Stimulated activated CD4-positive, alpha-beta T cell treated with anti-CD3 and anti-CD28 coated beads, Interleukin-2, amount 100 ng/mL, for 24 hours (primary cell): ENCODE measurements around the gene VIPR2.
"Not testable (repeated sequence)": the region's sequence is repeated elsewhere in the genome, so short reads cannot be mapped to it uniquely, and the experiment has no call there.

Experiments
- DNase-seq, 2 donors: peaks; one replicate each; pipeline ENCODE4 v3.0.0-alpha.2; 2020

Gene VIPR2, protein sequence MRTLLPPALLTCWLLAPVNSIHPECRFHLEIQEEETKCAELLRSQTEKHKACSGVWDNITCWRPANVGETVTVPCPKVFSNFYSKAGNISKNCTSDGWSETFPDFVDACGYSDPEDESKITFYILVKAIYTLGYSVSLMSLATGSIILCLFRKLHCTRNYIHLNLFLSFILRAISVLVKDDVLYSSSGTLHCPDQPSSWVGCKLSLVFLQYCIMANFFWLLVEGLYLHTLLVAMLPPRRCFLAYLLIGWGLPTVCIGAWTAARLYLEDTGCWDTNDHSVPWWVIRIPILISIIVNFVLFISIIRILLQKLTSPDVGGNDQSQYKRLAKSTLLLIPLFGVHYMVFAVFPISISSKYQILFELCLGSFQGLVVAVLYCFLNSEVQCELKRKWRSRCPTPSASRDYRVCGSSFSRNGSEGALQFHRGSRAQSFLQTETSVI

DNA sequence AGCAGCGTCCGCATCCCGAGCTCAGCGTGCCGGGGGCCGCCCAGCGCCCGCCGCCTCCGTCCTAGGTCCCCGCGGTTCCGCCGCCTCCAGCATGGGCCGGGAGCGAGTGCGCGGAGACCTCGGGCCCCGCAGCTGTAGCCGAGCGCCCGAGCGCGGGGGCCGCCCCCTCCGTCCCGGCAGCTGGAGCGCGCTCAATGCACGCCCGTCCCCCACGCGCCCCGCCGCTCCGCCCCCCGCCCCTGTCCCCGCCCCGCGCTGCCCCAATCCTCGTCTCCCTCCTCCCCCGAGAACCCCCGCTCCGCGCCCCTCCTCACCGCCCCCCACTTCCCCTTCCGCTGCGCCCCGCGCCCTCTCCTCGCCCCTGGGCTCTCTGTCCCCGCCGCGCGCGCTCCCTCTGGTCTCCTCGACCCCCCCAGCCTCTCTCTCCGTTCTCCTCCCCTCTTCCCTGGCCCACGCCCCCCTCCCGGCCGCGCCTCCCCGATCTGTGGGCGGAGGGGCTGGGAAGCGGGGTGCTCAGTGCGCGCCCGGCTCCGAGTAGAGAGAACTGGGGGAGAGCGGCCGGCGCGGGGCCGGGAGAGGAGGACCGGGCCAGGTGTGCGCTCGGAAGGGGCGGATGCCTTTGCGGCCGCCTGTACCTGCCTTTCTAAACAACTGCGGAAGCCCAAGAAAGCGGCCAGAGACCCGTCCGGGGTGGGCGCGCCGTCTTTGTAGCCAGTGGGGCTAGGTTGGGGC, at the start of gene VIPR2:
TSS of gene VIPR2 (minus strand) at position 110 of the 732 bp plus-strand sequence. CDS start at position 14, 96 bp downstream.
- DNase-seq: peak in 1 of 2 donors; percentile 39

DNA sequence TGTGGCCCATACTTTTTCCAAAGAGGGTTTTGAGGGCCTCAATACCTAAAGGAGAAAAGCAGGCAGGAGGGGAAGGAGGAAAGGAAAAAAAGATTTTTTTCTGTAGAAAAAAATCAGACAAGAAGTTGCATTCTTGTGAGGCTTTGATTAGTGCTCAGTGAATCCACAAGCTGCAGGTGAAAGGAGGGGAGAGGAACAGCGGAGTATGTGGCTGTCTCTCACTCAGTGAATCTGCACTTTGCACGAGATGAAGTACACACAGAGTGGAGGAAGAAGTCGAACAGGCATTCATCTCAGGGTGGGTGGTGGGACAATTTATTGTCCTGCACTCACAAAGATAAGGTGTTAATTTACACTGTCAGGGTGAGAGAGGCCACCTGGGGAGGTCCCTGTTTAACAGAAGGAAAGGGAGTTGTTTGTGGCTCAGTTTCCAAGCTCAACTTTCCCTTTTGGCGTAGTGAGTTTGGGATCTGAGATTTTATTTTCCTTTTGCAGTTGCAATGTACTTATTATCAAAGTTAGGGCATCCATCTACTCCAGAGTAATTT, 49.0 kb upstream of the VIPR2 start:
- DNase-seq: no peak

DNA sequence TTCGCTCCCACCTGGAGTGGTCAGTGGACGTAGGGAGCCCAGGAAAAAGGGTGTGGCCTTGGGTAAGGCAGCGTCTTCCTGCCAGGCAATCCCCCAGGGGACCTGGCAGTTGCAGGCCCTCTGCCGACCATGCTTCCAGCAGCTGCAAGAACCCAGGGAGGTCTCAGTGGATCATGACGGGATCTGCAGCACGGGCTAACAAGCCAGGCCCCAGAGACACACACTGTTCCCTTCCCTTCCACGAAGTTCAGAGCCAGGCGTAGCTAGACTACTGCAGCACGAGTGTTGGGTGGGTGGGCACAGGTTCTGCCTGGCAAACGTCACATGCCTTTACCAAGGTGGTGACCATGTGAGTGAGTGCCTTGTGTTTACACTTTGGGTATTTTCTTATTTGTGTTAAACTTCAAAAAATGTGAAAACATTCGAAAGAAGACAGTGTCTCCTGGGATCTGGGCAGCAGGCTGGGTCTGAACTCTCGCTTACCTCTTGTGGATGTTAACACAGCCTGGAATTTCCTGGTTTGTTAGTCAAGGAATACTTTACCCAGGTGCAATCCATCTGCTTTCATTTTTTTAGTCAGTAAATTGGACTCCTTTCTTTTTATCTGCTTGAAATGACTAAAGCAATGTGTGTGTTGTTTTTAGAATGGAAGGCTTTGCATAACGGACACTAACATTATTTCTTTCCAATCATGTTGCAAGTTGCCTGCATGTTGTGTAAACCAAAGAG, 48.2 kb upstream of the VIPR2 start:
- DNase-seq: no peak

DNA sequence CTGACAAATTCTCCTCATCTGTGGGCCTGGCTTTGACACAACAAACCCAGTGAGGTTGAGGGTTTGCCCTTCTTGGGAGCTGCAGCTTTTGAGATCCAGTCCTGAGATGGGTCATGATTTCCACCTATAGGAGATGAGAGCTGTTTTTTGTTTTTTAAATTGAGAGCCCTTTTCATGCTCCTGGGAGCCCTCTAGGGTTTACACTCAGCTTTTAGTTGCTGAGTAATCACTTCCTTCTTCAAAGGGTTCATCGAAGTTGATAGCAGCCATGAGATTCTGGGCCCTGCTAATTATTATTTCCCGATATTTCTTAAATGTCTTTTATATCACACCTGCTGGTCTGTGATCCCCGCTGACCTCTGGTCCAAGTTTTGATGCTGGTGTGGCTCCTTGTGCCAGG, 47.3 kb upstream of the VIPR2 start:
- no peak for DNase-seq

DNA sequence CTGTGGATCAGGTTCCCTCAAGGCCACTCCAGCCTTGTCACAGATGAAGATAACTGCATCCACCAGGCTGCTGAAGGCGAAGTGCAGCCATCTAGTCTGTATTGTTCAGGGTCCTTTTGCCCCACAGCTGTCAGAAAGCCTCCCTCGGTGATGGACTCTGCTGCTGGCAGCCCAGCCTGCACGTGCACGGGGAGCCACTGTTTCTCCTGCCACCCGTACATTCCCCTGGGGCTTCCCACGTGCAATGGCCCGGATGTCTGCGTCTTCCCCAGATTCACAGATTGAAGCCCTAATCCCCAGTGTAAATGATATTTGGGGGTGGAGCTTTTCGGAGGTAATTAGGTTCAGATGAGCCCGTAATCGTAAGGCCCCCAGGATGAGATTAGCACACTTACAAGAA, 46.6 kb upstream of the VIPR2 start:
- no peak for DNase-seq

DNA sequence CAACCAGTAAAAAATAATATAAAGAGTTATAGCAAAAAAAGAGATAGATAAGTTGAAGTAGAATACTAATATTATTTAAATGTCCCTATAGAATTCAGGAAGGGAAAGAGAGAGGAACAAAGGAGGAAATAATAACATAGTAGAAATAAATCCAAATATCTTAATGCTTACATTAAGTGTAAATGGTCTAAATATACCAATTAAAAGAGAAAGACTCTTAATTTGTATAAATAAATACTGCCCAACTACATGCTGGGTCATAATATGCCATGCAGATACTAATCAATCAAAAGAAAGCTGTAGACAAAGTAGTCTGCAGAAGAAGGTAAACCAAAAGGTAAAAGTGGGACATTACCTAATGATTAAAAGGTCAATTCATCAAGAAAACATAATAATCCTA, 43.3 kb upstream of the VIPR2 start:
- DNase-seq: no peak

DNA sequence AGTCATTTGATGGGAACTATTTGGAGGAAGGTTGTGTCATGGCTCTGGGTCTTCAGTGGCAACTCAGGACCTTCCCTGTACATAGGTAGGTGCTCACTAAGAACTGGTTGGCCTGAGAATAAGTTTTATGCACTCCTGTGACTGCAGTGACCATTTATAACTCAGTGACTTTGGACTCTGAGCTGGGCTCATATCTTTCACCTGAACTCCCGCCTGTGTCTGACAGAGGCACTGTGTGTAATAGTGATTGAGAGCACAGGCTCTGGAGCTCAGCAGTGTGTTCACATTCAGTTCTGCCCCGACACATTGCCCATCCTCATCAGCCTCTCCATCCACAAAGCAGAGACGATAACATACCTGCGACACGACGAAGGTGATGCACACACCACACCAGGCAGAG, 34.6 kb upstream of the VIPR2 start:
- DNase-seq: no peak

DNA sequence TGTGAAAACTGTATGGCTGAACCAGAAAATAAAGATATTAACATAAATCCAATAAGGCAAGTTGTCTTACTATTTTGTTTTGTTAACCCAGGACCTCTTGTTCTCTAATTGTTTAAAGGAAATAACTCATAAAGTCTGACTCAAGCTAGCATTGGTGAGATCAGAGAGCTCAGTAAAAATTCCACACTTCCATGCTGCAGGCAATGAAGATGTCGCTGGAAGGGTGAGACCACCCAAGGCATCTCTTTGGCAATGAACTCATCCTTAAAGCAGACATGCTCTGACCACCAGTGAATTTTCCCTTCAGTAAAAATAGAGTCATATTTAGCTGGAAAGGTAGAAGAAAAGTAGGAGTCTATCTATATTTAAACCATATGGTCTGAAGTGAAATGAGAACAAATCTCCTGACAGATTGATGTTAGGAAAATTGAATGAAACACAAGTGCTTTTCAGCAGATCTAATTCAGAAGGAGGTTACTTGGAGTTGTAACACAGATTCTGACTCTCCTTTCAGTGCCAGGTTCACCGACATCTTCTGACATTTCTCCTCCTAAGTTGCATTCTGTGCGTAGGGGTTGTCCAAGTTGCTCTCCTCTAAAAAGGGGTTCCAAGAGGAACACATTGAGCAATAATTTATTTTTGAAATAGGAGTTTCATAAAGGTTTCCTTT, 32.8 kb upstream of the VIPR2 start:
- no peak for DNase-seq

DNA sequence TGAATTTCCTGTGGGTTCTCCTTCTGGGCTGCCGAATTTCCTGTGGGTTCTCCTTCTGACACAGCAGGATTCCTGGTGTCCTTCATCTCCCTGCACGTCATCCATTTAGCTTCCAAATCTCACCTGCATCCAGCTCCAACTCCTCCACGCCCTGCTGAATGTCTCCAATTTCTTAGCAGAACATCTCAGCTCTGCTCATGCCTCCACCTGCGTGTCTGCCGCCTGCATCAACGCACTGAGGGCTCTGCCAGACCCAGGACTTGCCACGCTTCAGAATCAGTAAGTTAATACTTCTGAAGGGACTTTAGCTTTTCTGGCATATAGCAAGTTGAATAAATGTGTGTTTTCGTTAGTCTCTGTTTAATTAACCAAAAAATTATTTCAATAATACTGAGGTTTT, 31.1 kb upstream of the VIPR2 start:
- DNase-seq: no peak

DNA sequence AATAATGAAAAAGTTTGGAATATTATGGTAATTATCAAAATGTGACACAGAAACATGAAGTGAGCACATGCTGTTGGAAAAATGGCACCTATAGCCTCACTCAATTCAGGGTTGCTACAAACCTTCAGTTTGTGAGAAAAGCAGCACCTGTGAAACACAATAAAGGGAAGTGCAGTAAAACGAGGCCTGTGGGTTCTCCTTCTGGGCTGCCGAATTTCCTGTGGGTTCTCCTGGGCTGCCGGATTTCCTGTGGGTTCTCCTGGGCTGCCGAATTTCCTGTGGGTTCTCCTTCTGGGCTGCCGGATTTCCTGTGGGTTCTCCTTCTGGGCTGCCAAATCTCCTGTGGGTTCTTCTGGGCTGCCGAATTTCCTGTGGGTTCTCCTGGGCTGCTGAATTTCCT, 30.4 kb upstream of the VIPR2 start:
- DNase-seq: not testable (repeated sequence)

DNA sequence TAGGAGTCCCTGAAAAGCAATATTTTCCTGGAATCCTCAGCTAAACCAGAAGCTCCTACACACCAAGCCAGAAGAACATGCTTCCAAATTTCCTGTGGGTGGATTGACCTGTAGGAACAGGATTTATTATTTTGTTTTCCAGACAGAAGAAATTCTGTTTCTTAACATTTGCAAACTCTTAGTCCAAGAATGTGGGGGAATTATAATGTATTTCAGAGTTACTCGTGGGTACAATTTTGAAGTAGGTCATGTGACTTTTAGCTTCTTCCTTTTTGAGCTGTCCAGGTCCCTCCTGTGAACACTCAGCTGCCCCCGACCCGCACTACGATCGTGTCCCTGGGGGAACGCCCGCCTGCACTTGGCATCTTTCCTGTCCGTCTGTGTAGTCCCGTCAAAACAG, 27.7 kb upstream of the VIPR2 start:
- no peak for DNase-seq

DNA sequence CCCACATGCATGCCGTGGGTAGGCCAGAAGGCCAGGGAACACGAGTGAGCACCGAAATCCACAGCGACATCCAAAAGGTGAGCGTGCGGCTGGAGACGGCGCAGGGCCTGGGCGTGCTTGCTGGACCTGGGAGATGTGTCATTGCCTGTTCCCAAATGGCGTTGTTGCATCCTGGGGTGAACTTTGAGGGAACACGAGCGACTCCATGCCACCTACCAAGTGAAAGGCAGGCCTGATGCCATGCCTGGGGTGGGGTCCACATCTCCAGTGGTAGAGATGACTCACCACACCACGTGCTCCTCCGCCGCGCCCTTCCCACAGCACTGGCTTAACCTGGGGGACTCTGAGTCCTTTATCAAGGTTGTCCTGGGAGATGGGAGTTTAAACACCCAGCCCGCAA, 24.7 kb upstream of the VIPR2 start:
- DNase-seq: no peak

DNA sequence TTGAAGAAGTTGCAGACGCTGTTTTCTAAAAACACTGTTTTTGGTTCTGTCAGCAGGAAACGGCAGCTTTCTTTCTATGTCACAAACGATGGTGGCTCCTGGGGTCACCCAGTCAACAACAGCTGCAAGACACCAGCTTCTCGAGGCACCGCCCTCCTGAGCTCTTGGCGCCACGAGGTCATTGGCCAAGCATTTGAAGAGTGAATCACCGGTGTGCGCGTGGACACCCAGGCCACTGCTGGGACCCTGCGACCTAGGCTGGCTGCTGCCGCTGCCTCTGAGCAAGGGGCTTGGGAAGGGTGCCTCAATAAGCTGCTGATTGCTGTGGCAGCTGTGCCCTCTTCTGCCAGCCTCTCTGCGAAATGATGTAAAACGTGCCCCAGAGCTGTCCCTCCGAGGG, 22.5 kb upstream of the VIPR2 start:
- no peak for DNase-seq

DNA sequence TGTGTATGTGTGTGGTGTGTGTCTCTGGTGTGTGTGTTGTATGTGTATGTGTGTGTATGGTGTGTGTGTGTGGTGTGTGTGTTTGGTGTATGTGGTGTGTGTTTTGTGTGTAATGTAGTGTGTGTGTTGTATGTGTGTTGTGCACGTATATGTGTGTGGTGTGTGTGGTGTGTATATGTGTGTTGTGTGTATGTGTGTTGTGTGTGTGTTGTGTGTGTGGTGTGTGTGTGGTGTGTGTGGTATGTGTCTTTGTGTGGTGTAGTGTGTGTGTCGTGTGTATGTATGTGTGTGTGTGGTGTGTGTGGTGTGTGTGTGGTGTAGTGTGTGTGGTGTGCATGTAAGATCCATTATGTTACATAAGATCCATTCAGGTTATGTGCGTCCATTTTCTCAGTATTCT, 21.9 kb upstream of the VIPR2 start:
- DNase-seq: no peak

DNA sequence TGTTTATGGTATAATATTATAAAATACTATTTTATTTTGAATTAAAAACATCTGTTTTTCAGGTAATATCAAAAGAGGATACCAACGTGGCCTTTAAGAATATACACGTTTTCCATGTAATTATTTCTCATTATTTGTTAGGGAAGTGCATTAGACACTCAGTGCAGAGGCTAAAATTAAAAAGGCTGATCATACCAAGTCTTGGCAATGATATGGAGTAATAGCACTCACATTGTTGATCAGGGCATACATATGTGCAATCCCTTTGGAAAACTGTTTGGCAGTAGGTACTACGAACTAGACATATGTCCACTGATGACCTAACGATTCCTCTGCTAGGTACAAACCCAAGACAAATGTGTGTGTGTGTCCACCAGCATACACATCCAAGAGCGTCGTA, 20.7 kb upstream of the VIPR2 start:
- DNase-seq: no peak

DNA sequence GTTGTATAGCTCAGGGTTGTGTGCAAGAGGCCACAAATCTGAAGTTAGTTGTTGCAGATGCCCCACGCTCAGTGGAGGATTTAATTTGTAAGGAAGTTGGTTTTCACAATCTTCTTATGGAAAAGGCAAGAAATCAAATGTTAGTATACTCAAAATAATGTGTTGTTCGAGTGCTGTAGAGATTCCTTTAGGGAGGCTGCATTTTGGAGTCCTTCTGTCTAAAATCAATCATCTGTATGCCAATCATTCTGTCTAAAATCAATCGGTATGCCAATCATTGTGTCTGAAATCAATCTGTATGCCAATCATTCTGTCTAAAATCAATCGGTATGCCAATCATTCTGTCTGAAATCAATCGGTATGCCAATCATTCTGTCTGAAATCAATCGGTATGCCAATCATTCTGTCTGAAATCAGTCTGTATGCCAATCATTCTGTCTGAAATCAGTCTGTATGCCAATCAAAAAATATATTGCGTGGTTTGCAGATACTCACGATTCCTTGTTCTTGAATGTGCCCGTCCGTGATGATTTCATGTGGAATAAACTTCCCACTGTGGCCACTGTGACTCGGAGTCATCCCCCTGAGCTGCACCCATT, 19.1 kb upstream of the VIPR2 start:
- not testable (repeated sequence) for DNase-seq

DNA sequence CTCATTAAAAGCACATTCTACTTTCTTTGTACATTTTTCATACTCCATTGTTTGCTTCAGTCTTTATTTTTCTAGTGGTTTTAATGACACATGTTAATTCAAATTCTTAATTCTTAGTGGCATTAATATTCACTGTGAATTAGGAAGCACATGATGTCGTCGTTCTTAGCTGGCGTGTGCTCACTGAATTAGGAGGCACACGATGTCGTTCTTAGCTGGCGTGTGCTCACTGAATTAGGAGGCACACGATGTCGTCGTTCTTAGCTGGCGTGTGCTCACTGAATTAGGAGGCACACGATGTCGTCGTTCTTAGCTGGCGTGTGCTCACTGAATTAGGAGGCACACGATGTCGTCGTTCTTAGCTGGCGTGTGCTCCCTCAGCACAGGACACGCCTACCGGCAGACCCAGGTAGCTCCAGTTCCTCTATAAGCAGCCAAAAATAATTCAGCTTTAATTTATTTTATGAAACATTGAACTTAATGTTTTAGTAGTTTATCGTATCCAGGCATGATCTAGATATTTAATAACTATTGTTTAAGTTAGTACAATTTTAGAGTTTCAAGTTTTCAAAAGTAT, 17.5 kb upstream of the VIPR2 start:
- not testable (repeated sequence) for DNase-seq

DNA sequence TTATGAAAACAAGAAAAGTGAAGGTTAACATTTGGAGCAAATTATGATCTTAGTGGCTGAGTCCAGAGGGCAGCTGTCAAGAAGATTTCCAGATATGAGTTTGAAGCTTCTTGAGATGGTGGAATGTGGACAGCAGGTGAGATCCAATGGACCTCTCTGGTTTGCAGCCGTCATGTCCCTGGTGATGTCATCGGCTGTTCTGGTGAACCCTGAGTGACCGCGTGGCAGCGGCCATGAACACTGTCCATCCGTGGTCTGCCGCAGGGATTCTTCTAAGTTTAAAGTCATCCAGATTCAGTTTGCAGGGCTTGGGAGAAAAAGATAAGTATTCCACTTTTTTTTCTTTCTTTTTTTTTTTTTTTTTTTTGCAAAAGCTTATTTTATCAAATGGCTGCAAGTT, 15.8 kb upstream of the VIPR2 start:
- DNase-seq: no peak

DNA sequence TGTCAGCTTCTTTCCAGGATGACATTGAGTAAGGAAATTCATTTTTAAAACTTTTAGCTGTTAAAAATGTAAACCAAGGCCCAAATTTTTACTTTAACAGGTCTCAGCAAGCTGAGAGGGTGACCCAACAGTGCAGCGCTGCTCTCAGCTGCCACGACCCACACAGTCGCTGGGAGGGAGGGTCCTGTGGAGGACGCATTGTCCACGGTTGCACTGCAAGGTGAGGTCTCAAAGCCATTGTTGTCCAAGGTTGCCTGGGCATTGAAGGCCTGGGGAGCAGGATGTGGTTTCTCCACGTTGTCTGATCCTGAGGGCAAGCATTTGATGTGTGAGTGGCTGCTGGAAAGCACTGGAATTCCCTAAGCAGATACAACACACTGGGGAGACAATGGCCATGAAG, 15.1 kb upstream of the VIPR2 start:
- no peak for DNase-seq

DNA sequence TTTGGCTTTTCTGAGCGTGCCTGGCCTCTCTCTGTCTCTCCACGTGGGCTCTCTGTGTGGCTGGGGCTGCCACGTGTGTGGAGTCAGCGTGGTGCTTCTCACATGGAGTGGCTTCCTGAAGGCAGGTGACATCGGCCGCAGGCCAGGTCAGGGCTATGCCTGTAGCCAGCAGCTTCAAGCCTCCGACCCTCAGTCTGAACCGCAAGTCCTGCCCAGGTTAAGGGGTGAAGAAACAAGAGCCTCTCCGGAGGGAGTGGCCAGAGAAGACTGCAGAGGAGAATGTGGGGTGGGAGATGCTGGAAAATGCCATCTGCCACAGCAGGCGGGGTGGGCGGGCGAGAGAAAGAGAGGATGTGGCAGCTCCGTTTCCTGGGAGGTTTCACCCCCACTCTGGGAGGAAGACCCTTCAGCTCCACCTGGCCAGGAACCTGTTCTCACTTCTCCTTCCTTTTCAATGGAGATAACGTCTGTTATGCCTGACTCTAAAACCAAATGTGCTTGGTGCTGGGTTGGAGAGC, 14.3 kb upstream of the VIPR2 start:
- DNase-seq: no peak

DNA sequence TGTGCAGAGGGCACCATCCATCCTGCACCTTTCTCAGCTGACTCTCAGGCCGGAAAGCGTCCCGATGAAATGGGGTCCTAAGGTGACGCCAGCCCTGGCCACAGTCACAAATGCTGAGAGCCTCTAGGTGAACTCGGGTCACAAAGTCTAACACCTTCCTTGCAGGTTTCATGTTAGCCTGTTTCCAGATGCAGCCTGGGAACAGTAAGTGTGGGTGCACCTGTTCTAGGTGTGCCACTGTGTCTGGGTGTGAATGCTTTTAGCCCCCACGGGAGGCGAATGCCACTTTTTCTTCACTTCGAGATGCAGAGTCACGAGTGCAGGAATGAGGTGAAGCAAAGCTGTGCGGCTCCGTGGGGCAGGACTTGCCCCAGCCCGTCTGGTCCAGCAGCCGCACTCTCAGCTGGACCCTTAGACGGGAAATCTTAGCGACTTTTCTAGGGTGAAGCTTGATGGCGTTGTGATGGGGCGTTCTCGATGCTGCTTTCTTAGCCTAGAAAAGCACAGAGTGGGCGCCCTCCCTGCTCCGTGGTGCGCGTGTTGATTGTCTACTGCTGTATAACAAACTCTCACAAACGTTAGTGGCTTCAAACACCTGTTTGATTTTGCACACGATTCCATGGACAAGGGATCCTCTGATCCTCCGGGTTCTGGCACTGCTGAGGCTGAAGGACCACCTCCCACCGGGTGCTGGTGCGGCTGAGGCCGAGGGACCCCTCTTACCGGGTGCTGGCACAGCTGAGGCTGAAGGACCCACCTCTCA, 13.6 kb upstream of the VIPR2 start:
- no peak for DNase-seq
